ENCODE data around the gene POFUT2. TPM values are rescaled to one million over a fixed set of nuclear protein-coding genes. Genes with fewer than 3 reads are reported as not detected.
A peak's percentile ranks its signal among the peaks of the same experiment; 100 is the strongest.

POFUT2 gene
- total RNA-seq, 4 donors from 2014 or later = 19.5 to 66.3 (median 35.1) TPM

DNA sequence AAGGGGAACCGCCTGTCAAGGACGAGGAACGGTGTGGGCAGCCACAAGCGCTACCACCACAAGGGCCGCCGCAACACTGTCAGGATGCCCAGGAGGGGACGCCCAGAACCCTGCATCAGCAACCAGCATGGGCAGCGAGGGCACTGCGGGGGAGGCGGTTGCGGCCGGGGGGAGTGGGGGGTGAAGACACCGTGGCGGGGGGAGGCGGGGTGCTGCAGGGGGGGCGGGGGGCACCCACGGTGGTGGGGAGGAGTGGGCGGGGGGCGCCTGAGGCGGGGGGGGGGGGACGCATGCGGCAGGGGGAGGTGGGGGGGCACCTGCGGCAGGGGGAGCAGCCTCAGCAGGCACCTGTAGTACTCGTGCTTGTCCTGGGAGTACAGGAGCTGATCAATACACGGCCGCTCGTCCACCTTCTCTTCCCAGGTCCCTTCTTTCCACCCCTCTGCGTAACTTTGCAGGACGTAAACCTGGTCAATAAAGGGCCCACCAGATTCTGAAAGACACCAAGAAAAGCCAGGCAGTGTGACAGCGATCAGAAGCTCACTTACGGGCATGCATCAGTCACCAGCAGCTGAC is 4.6 kb downstream of the POFUT2 start:
- peaks cover 0 to 18% (median 9%) of the 10 kb centered on the region in 4 donors for H3K4me1 ChIP-seq
- no peaks in the 10 kb centered on the region for H3K9me3 ChIP-seq
- TF ChIP-seq POLR2A (IDR thresholded peaks at IDR 0.05) = no peak
- TF ChIP-seq EP300 (IDR thresholded peaks at IDR 0.05) = no peak
- TF ChIP-seq, protein P1, sequence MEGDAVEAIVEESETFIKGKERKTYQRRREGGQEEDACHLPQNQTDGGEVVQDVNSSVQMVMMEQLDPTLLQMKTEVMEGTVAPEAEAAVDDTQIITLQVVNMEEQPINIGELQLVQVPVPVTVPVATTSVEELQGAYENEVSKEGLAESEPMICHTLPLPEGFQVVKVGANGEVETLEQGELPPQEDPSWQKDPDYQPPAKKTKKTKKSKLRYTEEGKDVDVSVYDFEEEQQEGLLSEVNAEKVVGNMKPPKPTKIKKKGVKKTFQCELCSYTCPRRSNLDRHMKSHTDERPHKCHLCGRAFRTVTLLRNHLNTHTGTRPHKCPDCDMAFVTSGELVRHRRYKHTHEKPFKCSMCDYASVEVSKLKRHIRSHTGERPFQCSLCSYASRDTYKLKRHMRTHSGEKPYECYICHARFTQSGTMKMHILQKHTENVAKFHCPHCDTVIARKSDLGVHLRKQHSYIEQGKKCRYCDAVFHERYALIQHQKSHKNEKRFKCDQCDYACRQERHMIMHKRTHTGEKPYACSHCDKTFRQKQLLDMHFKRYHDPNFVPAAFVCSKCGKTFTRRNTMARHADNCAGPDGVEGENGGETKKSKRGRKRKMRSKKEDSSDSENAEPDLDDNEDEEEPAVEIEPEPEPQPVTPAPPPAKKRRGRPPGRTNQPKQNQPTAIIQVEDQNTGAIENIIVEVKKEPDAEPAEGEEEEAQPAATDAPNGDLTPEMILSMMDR (IDR thresholded peaks at IDR 0.05) = no peak
- 90 to 92% methylated on average over 10 to 14 of the region's 31 CpGs for WGBS, 2 donors
- peak in 1 of 2 donors; percentile 6 for DNase-seq (ENCODE audit: low spot score in 2 of 2)
- H3K4me3 ChIP-seq = no peak overlapping the region
- peaks cover 0 to 79% (median 21%) of the 10 kb centered on the region in 3 donors for H3K36me3 ChIP-seq
- no peaks in the 10 kb centered on the region for H3K27me3 ChIP-seq
- no peak overlapping the region for H3K27ac ChIP-seq

DNA sequence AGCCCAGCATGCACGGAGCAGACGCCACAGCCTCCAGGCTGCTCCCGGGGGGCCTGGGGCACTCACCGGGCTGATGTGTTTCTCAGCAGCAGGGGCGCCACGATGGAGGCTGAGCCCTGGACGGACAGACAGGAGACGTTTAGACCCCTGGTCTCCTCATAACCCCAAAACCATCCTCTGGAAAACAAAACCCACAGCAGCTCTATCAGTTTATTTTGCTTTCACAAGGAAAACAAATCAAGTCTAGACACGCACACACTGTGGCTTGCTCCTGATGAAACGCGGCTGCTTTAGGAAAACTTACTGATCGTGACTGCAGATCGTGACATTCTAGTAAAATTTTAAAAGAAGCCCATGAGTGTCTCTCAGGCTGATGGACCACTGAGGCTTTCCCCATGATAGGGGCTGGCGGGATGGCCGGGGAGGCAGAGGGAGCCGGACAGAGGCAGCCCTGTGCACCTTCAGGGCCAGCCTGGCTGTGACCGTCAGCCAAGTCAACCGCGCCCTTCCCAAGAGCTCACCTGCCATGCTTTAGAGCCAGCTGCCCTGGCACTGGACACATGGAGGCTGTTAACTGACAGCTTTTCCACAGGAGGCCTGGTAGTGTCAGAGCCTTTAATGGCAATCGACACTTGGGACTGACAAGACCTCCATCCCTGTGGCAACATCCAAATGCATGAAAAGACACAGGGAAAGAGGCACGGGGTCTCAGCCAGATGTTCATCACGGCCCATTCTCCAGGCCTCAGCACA is 5.2 kb downstream of the POFUT2 start:
- H3K4me3 ChIP-seq = no peak overlapping the region
- 84 to 90% methylated on average over 19 to 22 of the region's 22 CpGs for WGBS, 2 donors
- TF ChIP-seq POLR2A (IDR thresholded peaks at IDR 0.05) (no peak), EP300 (IDR thresholded peaks at IDR 0.05) (no peak)
- TF ChIP-seq, protein P1 (IDR thresholded peaks at IDR 0.05) = no peak
- H3K27me3 ChIP-seq = no peaks in the 10 kb centered on the region
- peaks cover 0 to 18% (median 9%) of the 10 kb centered on the region in 4 donors for H3K4me1 ChIP-seq
- peaks cover 0 to 86% (median 25%) of the 10 kb centered on the region in 3 donors for H3K36me3 ChIP-seq
- no peak for DNase-seq (ENCODE audit: low spot score in 2 of 2)
- no peak overlapping the region for H3K27ac ChIP-seq
- H3K9me3 ChIP-seq = no peaks in the 10 kb centered on the region

DNA sequence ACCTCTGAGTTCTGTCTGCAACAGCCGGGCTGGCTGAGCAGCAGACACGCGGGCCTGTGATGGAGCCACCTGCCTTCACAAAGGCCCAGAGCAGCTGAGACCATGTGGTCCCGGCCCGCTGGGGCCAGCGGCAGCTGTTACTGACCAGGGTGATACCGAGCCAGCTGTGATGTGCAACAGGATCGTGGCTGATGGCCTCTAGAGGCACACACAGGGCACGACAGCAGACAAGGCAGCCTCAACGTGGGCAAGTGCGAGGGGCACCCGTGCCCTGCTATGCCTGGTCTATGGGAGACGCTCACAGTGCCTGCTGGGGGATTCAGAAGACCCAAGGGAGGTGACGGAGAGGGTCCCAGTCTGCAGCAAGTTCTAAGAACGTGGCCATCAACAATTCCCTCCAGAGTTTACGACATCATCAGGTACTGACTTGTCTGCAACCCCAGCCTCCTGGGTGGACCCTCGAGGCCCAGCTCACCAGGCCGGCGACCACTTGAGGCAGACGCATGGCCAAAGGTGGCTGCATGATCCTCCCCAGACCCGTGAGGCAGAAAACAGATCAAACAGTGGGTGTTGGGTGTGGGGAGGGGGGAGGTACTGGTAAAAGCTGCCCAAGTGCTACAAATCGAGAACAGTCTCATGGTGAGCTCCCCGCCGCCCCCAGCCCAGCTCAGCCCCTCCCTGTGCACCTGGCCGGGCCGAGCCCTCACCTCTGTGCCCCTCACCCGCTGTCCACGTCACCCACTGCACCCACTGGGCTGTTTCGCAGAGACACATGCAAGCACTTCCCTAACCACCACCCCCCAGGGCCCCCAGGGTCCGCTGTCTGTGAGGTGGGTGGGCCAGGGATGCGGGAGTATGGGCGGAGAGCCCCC is 6.0 kb downstream of the POFUT2 start:
- H3K36me3 ChIP-seq = peaks cover 0 to 94% (median 33%) of the 10 kb centered on the region in 3 donors

DNA sequence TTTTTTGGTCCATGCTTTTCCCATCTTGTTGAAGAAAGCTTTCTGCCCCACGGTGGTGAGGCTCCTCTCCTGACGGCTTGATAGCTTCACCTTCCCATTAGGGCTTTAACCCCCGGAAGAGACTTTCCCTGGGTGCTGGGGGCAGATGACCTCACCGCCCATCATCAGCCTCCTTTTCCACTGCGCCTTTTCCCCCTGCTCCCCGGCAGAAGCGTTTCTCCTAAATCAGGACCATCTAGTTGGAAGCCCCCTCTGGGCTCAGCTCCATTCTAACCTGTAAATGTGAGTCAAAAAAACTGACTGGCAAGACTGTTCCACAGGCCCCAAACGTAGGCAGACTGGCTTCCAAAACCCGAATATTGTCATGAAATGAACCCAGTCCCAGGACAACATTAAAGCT is 6.7 kb downstream of the POFUT2 start:
- no peaks in the 10 kb centered on the region for H3K27me3 ChIP-seq
- 88 to 91% methylated on average over 9 of the region's 9 CpGs for WGBS, 2 donors
- no peaks in the 10 kb centered on the region for H3K9me3 ChIP-seq
- no peak overlapping the region for H3K4me3 ChIP-seq
- no peak for DNase-seq (ENCODE audit: low spot score in 2 of 2)
- peaks cover 0 to 4% (median 0%) of the 10 kb centered on the region in 4 donors for H3K4me1 ChIP-seq
- TF ChIP-seq EP300 (IDR thresholded peaks at IDR 0.05) = no peak
- no peak for TF ChIP-seq POLR2A (IDR thresholded peaks at IDR 0.05)
- H3K36me3 ChIP-seq = peaks cover 0 to 100% (median 34%) of the 10 kb centered on the region in 3 donors
- H3K27ac ChIP-seq = no peak overlapping the region

More for the DNA sequence above, 6.0 kb downstream of the POFUT2 start:
- H3K4me3 ChIP-seq = no peak overlapping the region
- H3K27ac ChIP-seq = no peak overlapping the region
- H3K27me3 ChIP-seq = no peaks in the 10 kb centered on the region
- WGBS, 2 donors = 84% methylated on average over 23 to 24 of the region's 32 CpGs
- DNase-seq (ENCODE audit: low spot score in 2 of 2) = peak in 1 of 2 donors; percentile 10
- no peaks in the 10 kb centered on the region for H3K9me3 ChIP-seq
- TF ChIP-seq, protein P1 (IDR thresholded peaks at IDR 0.05) = no peak
- TF ChIP-seq EP300 (IDR thresholded peaks at IDR 0.05) = no peak
- TF ChIP-seq POLR2A (IDR thresholded peaks at IDR 0.05) = no peak
- peaks cover 0 to 11% (median 5%) of the 10 kb centered on the region in 4 donors for H3K4me1 ChIP-seq

DNA sequence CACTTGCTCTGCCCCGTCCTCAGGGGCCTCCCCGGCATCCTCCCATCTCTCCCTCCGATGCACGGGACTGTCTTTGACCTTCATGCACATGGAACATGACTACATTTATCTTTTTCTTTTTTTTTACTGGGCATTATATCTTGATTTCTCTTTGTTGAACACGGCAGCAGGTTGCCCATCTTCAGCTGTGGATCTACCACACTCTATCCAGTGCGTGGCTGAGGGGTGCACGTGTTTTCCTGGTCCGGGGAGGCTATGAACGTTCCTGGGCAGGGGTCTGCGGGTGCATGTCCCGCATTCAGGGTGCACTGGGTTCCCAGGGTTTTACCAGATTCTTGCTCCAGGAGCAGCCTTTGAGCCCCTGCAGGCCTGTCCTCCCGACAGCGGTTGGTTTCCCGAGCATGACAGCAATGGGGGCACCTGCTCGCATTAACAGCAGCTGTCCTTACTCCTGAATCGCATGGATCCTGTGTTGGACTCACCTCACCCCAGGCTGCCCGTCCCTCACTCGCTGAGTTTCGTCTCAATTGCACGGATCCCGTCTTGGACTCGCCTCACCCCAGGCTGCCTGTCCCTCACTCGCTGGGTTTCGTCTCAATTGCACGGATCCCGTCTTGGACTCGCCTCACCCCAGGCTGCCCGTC is 7.4 kb downstream of the POFUT2 start:
- Histone ChIP-seq H3K4me1 (no peaks in the 10 kb centered on the region), H3K9me3 (no peaks in the 10 kb centered on the region), H3K27ac (no peak overlapping the region), H3K4me3 (no peak overlapping the region), H3K27me3 (no peaks in the 10 kb centered on the region), H3K36me3 (peaks cover 0 to 100% (median 34%) of the 10 kb centered on the region in 3 donors)
- 94 to 95% methylated on average over 28 of the region's 28 CpGs for WGBS, 2 donors
- no peak for TF ChIP-seq POLR2A (IDR thresholded peaks at IDR 0.05)
- TF ChIP-seq, protein P1 (IDR thresholded peaks at IDR 0.05) = no peak
- no peak for TF ChIP-seq EP300 (IDR thresholded peaks at IDR 0.05)
- DNase-seq (ENCODE audit: low spot score in 2 of 2) = no peak
